Endodermal cell (in vitro differentiated cells): ENCODE data around the gene RAB1A. TPM values are rescaled to one million over a fixed set of nuclear protein-coding genes. Genes with fewer than 3 reads are reported as not detected.

Experiments used
- DNase-seq: peaks from one replicate; pipeline ENCODE4 v3.0.0-alpha.2; 2017
- H3K27ac ChIP-seq: 2 replicates; pipeline ENCODE4 v1.5.1; 2013; ENCODE audit warnings: mild to moderate bottlenecking, low read depth, low read length, moderate library complexity
- H3K27me3 ChIP-seq: 2 replicates; pipeline ENCODE4 v1.6.1; 2013; ENCODE audit warnings: mild to moderate bottlenecking, low read length, moderate library complexity; ENCODE audit not compliant: insufficient read depth, control insufficient read depth, poor library complexity, severe bottlenecking
- H3K36me3 ChIP-seq: 2 replicates; pipeline ENCODE4 v1.7.0; 2013; ENCODE audit warnings: mild to moderate bottlenecking, low read length, moderate library complexity; ENCODE audit not compliant: control insufficient read depth, insufficient read depth
- H3K4me1 ChIP-seq: one replicate; pipeline ENCODE4 v1.7.0; 2013; ENCODE audit warnings: low read length; ENCODE audit not compliant: control insufficient read depth, insufficient read depth
- H3K4me3 ChIP-seq: 2 replicates; pipeline ENCODE4 v1.5.1; 2013; ENCODE audit warnings: mild to moderate bottlenecking, low read length, moderate library complexity
- H3K9ac ChIP-seq: 2 replicates; pipeline ENCODE4 v1.6.1; 2013; ENCODE audit warnings: mild to moderate bottlenecking, low read length, moderate library complexity; ENCODE audit not compliant: poor library complexity, severe bottlenecking; ENCODE audit errors: extremely low read depth
- H3K9me3 ChIP-seq: 2 replicates; pipeline ENCODE4 v1.6.1; 2013; ENCODE audit warnings: mild to moderate bottlenecking, low read length, moderate library complexity; ENCODE audit not compliant: control insufficient read depth
- H3K27ac Mint-ChIP-seq: 2 replicates; pipeline ENCODE4 v1.8.0; 2020; ENCODE audit warnings: mixed read lengths
- H3K27me3 Mint-ChIP-seq: 2 replicates; pipeline ENCODE4 v1.8.0; 2021; ENCODE audit warnings: mild to moderate bottlenecking, mixed read lengths; ENCODE audit not compliant: insufficient read depth
- H3K36me3 Mint-ChIP-seq: 2 replicates; pipeline ENCODE4 v1.8.0; 2020; ENCODE audit warnings: low read depth, mixed read lengths
- H3K4me1 Mint-ChIP-seq: 2 replicates; pipeline ENCODE4 v1.8.0; 2020; ENCODE audit warnings: mixed read lengths
- H3K4me3 Mint-ChIP-seq: 2 replicates; pipeline ENCODE4 v1.8.0; 2020; ENCODE audit warnings: mild to moderate bottlenecking, moderate library complexity, mixed read lengths
- H3K9me3 Mint-ChIP-seq: 2 replicates; pipeline ENCODE4 v1.8.0; 2020; ENCODE audit warnings: mild to moderate bottlenecking, mixed read lengths
- WGBS, 2 experiments: methylation state at CpG; one replicate each; pipeline versions ENCODE4 v1.1.5 to v1.1.7; 2013; ENCODE audit warnings: missing lambda C conversion rate in 2 of 2, mixed read lengths in 1 of 2; ENCODE audit not compliant: insufficient coverage in 1 of 2, insufficient read length in 1 of 2; 5-methylcytosine and 5-hydroxymethylcytosine counted together
- total RNA-seq, 2 donors: library from RNA; stranded (reverse); fragmentation: NEBNext Ultra II Directional in 1 of 2; extraction: Animal tissue kit (Norgen Biotek cat#: 25700) in 1 of 2; gene quantifications; 2 replicates in 1 of 2; 3 replicates in 1 of 2; pipeline ENCODE4 v1.2.1, GENCODE V29; 2021
- TF ChIP-seq, protein P1 (sequence below): fragments of 200-600 bp; sonication (generic); conservative IDR thresholded peaks from 2 replicates; pipeline ENCODE4 v1.5.0; 2021; ENCODE audit warnings: antibody characterized with exemption, mild to moderate bottlenecking

The RAB1A gene
- total RNA-seq, 2 donors from 2014 or later, result 122 to 125 TPM

DNA sequence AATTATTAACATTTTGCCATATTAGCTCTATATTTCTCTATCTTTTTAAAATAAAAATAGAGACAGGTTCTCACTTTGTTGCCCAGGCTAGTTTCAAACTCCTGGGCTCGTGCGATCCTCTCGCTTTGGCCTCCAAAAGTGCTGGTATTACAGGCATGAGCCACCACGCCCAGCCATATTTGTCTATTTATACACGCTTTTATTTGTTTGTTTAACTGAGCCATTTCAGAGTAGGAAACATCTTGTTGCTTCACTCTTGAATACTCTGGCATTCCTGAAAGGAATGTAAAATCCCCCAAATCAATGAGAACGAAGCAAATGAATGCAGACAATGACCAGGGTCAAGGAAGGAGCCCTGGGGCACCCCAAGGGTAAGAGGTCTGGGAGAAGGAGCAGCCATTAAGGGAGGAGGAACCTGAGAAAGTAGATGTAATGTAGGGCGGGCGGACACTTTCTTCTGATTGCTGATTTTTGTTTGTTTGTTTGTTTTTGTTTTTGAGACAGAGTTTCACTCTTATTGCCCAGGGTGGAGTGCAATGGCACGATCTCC is 31.7 kb upstream of the RAB1A start:
- Histone ChIP-seq H3K9me3 (no peaks in the 10 kb centered on the region), H3K27ac (no peak overlapping the region), H3K4me1 (no peaks in the 10 kb centered on the region), H3K27me3 (no peaks in the 10 kb centered on the region), H3K4me3 (no peak overlapping the region), H3K36me3 (no peaks in the 10 kb centered on the region), H3K9ac (no peak overlapping the region)
- Mint-ChIP-seq H3K27ac (no peak overlapping the region), H3K4me3 (no peak overlapping the region), H3K4me1 (peaks cover 1% of the 10 kb centered on the region), H3K27me3 (no peaks in the 10 kb centered on the region), H3K36me3 (no peaks in the 10 kb centered on the region), H3K9me3 (no peaks in the 10 kb centered on the region)
- no peak for DNase-seq
- WGBS, 2 experiments, result 91 to 95% methylated on average over 8 to 9 of the region's 9 CpGs
- TF ChIP-seq, protein P1, sequence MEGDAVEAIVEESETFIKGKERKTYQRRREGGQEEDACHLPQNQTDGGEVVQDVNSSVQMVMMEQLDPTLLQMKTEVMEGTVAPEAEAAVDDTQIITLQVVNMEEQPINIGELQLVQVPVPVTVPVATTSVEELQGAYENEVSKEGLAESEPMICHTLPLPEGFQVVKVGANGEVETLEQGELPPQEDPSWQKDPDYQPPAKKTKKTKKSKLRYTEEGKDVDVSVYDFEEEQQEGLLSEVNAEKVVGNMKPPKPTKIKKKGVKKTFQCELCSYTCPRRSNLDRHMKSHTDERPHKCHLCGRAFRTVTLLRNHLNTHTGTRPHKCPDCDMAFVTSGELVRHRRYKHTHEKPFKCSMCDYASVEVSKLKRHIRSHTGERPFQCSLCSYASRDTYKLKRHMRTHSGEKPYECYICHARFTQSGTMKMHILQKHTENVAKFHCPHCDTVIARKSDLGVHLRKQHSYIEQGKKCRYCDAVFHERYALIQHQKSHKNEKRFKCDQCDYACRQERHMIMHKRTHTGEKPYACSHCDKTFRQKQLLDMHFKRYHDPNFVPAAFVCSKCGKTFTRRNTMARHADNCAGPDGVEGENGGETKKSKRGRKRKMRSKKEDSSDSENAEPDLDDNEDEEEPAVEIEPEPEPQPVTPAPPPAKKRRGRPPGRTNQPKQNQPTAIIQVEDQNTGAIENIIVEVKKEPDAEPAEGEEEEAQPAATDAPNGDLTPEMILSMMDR, result no peak

DNA sequence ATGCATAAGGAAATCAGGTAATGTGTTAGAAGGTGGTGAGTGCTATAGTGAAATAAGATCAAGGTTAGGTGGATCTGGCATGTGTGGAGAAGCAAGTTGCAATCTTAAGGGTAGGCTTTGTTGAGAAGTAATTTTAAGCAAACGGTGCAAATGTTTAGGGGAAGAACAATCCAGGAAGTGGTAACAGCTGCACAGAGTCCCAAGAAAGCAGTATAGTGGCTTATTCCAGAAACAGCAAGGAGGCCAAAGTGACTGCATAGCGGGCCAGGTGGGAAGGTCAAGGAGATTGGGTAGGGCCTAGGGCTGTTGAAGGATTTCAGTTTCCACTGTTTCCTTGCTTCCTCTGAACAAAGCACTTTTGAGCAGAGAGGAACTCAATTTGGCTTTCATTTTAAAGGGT is 30.0 kb upstream of the RAB1A start:
- WGBS, 2 experiments, result 94 to 100% methylated on average over 2 of the region's 2 CpGs
- Histone ChIP-seq H3K9me3 (no peaks in the 10 kb centered on the region), H3K9ac (no peak overlapping the region), H3K4me3 (no peak overlapping the region), H3K27ac (no peak overlapping the region), H3K27me3 (no peaks in the 10 kb centered on the region), H3K36me3 (no peaks in the 10 kb centered on the region), H3K4me1 (no peaks in the 10 kb centered on the region)
- no peak for DNase-seq
- Mint-ChIP-seq H3K4me1 (peaks cover 1% of the 10 kb centered on the region), H3K36me3 (no peaks in the 10 kb centered on the region), H3K27me3 (no peaks in the 10 kb centered on the region), H3K27ac (no peak overlapping the region), H3K4me3 (no peak overlapping the region), H3K9me3 (no peaks in the 10 kb centered on the region)
- TF ChIP-seq, protein P1, result no peak

DNA sequence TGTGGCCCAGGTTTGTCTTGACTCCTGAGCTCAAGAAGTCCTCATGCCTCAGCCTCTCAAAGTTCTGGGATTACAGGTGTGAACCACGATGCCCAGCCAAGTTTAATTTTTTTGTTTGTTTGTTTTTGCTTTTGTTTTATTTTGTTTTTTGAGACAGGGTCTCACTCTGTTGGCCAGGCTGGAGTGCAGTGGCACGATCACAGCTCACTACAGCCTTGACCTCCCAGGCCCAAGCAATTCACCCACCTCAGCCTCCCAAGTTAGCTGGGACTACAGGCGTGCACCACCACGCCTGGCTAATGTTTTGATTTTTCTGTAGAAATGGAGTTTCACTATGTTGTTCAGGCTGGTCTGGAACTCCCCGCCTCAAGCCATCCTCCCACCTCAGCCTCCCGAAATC is 29.4 kb upstream of the RAB1A start:
- H3K27me3 ChIP-seq, result no peaks in the 10 kb centered on the region
- H3K36me3 ChIP-seq, result no peaks in the 10 kb centered on the region
- Mint-ChIP-seq H3K4me1 (peaks cover 1% of the 10 kb centered on the region), H3K27me3 (no peaks in the 10 kb centered on the region), H3K4me3 (no peak overlapping the region), H3K36me3 (no peaks in the 10 kb centered on the region), H3K9me3 (no peaks in the 10 kb centered on the region), H3K27ac (no peak overlapping the region)
- H3K9ac ChIP-seq, result no peak overlapping the region
- 89 to 94% methylated on average over 5 to 6 of the region's 6 CpGs for WGBS, 2 experiments
- TF ChIP-seq, protein P1, result no peak
- H3K27ac ChIP-seq, result no peak overlapping the region
- no peaks in the 10 kb centered on the region for H3K4me1 ChIP-seq
- H3K4me3 ChIP-seq, result no peak overlapping the region
- no peaks in the 10 kb centered on the region for H3K9me3 ChIP-seq
- DNase-seq, result no peak
